Hepatocyte (in vitro differentiated cells): Measurements from ENCODE around the gene CPNE4. TPM values are rescaled to one million over a fixed set of nuclear protein-coding genes. Genes with fewer than 3 reads are reported as not detected.

Experiments used
- DNase-seq: peaks from one replicate; pipeline ENCODE4 v3.0.0-alpha.2; 2016; ENCODE audit warnings: low spot score
- H2AFZ ChIP-seq: fragments of 200-600 bp; sonication (generic); 2 replicates; pipeline ENCODE4 v1.6.0; 2016; ENCODE audit warnings: antibody characterized with exemption, mild to moderate bottlenecking
- H3K27ac ChIP-seq: fragments of 200-600 bp; sonication (generic); 2 replicates; pipeline ENCODE4 v1.5.1; 2016; ENCODE audit warnings: mild to moderate bottlenecking
- H3K27me3 ChIP-seq: fragments of 200-600 bp; sonication (generic); 2 replicates; pipeline ENCODE4 v1.6.1; 2016
- H3K36me3 ChIP-seq: fragments of 200-600 bp; sonication (generic); replicated peaks from 2 replicates; pipeline ENCODE4 v1.5.1; 2016; ENCODE audit warnings: low read depth; ENCODE audit not compliant: insufficient read depth
- H3K4me1 ChIP-seq: fragments of 200-600 bp; sonication (generic); 2 replicates; pipeline ENCODE4 v1.5.1; 2016; ENCODE audit warnings: mild to moderate bottlenecking, moderate library complexity; ENCODE audit not compliant: insufficient read depth
- H3K4me2 ChIP-seq: fragments of 200-600 bp; sonication (generic); 2 replicates; pipeline ENCODE4 v1.6.0; 2016
- H3K4me3 ChIP-seq: fragments of 200-600 bp; sonication (generic); 2 replicates; pipeline ENCODE4 v1.5.1; 2016; ENCODE audit warnings: mild to moderate bottlenecking
- H3K79me2 ChIP-seq: fragments of 200-600 bp; sonication (generic); 2 replicates; pipeline ENCODE4 v1.6.0; 2017; ENCODE audit warnings: mild to moderate bottlenecking
- H3K9me2 ChIP-seq: fragments of 200-600 bp; sonication (generic); replicated peaks from 2 replicates; pipeline ENCODE4 v1.6.0; 2017; ENCODE audit warnings: mild to moderate bottlenecking; ENCODE audit not compliant: insufficient read depth
- H3K9me3 ChIP-seq: fragments of 200-600 bp; sonication (generic); 2 replicates; pipeline ENCODE4 v1.5.1; 2016; ENCODE audit warnings: low read depth, mild to moderate bottlenecking
- H4K20me1 ChIP-seq: fragments of 200-600 bp; sonication (generic); 2 replicates; pipeline ENCODE4 v1.6.0; 2016; ENCODE audit warnings: mild to moderate bottlenecking; ENCODE audit not compliant: insufficient read depth, poor library complexity, severe bottlenecking
- CTCF ChIP-seq: fragments of 200-600 bp; sonication (generic); IDR thresholded peaks from 2 replicates; pipeline ENCODE4 v1.5.1; 2016; ENCODE audit warnings: antibody characterized with exemption, mild to moderate bottlenecking; ENCODE audit not compliant: poor library complexity
- EZH2 ChIP-seq: fragments of 200-600 bp; sonication (generic); IDR thresholded peaks from 2 replicates; pipeline ENCODE4 v1.6.1; 2016; ENCODE audit warnings: antibody characterized with exemption, mild to moderate bottlenecking, borderline replicate concordance
- EZH2phosphoT487 ChIP-seq: fragments of 200-600 bp; sonication (generic); IDR thresholded peaks from one replicate; pipeline ENCODE4 v1.6.1; 2018; ENCODE audit warnings: antibody characterized with exemption, mild to moderate bottlenecking, low read depth, moderate library complexity; ENCODE audit not compliant: unreplicated experiment, severe bottlenecking
- WGBS: methylation state at CpG from one replicate; pipeline ENCODE4 v1.1.6; 2016; ENCODE audit warnings: low lambda C conversion rate; ENCODE audit errors: missing lambda C conversion rate; 5-methylcytosine and 5-hydroxymethylcytosine counted together
- polyA plus RNA-seq: library from polyadenylated mRNA; unstranded; fragments of >200 nt; fragmentation: Nextera tagmentation; extraction: Ambion mirVana; gene quantifications from 2 replicates; pipeline ENCODE4 v1.2.1, GENCODE V29; 2016
- total RNA-seq: library from RNA; depleted of rRNA; stranded (reverse); fragments of >200 nt; gene quantifications from 2 replicates; pipeline ENCODE4 v1.2.3, GENCODE V29; 2014

CPNE4 gene
- total and polyA plus RNA-seq, 2 experiments from 2014 or later: 0.37 to 0.52 TPM

- Histone ChIP-seq H4K20me1 (no peaks in the 10 kb centered on the region), H3K9me2 (no peaks in the 10 kb centered on the region), H3K9me3 (no peaks in the 10 kb centered on the region), H3K27me3 (no peaks in the 10 kb centered on the region), H3K79me2 (no peaks in the 10 kb centered on the region), H2AFZ (no peak overlapping the region), H3K4me3 (no peak overlapping the region), H3K4me1 (no peaks in the 10 kb centered on the region), H3K4me2 (no peak overlapping the region), H3K27ac (no peak overlapping the region), H3K36me3 (no peaks in the 10 kb centered on the region)
- no peak for TF ChIP-seq EZH2
- DNase-seq: no peak
- WGBS: 76% methylated on average over 2 of the region's 2 CpGs
Observed at GRCh38 chr3:131702146-131702545, 332.7 kb downstream of the CPNE4 start.

GRCh38 chr3:131701153-131701770 lies 333.6 kb downstream of the CPNE4 start:
- H3K4me1 ChIP-seq: no peaks in the 10 kb centered on the region
- H3K79me2 ChIP-seq: no peaks in the 10 kb centered on the region
- H3K9me2 ChIP-seq: no peaks in the 10 kb centered on the region
- H3K4me2 ChIP-seq: no peak overlapping the region
- no peak overlapping the region for H3K27ac ChIP-seq
- no peaks in the 10 kb centered on the region for H3K36me3 ChIP-seq
- no peaks in the 10 kb centered on the region for H4K20me1 ChIP-seq
- TF ChIP-seq EZH2phosphoT487 (no peak), CTCF (no peak)
- no peak overlapping the region for H3K4me3 ChIP-seq
- H3K9me3 ChIP-seq: no peaks in the 10 kb centered on the region
- 92% methylated on average over 2 of the region's 2 CpGs for WGBS
- H2AFZ ChIP-seq: no peak overlapping the region
- no peaks in the 10 kb centered on the region for H3K27me3 ChIP-seq
- DNase-seq: no peak

- no peak overlapping the region for H3K27ac ChIP-seq
- H3K4me1 ChIP-seq: no peaks in the 10 kb centered on the region
- no peaks in the 10 kb centered on the region for H3K9me3 ChIP-seq
- H2AFZ ChIP-seq: no peak overlapping the region
- H3K4me3 ChIP-seq: no peak overlapping the region
- no peak for DNase-seq
- no peaks in the 10 kb centered on the region for H3K79me2 ChIP-seq
- H3K4me2 ChIP-seq: no peak overlapping the region
- no peaks in the 10 kb centered on the region for H3K36me3 ChIP-seq
- no peaks in the 10 kb centered on the region for H4K20me1 ChIP-seq
- 70% methylated on average over 1 of the region's 1 CpG for WGBS
- H3K9me2 ChIP-seq: no peaks in the 10 kb centered on the region
- H3K27me3 ChIP-seq: no peaks in the 10 kb centered on the region
- no peak for TF ChIP-seq EZH2
- TF ChIP-seq CTCF: no peak
- no peak for TF ChIP-seq EZH2phosphoT487
Observed at GRCh38 chr3:131699001-131699400, 335.8 kb downstream of the CPNE4 start.

- Histone ChIP-seq H3K4me3 (no peak overlapping the region), H3K9me3 (no peaks in the 10 kb centered on the region), H3K4me1 (no peaks in the 10 kb centered on the region), H4K20me1 (no peaks in the 10 kb centered on the region), H3K79me2 (no peaks in the 10 kb centered on the region), H3K9me2 (no peaks in the 10 kb centered on the region), H3K4me2 (no peak overlapping the region), H3K27ac (no peak overlapping the region), H3K27me3 (no peaks in the 10 kb centered on the region), H2AFZ (no peak overlapping the region), H3K36me3 (no peaks in the 10 kb centered on the region)
- TF ChIP-seq EZH2 (no peak), EZH2phosphoT487 (no peak), CTCF (no peak)
- DNase-seq: no peak
- 92% methylated on average over 4 of the region's 4 CpGs for WGBS
Observed at GRCh38 chr3:131694376-131694775, 340.4 kb downstream of the CPNE4 start.
